Adipocyte (in vitro differentiated cells): Measurements from ENCODE around the gene ITGB3.
A peak's percentile ranks its signal among the peaks of the same experiment; 100 is the strongest.

Source experiments
- DNase-seq: peaks from one replicate; pipeline ENCODE4 v3.0.0-alpha.2; 2015; ENCODE audit warnings: low read depth
- H3K27me3 ChIP-seq: replicated peaks from 2 replicates; pipeline ENCODE4 v1.7.0; 2013; ENCODE audit warnings: mild to moderate bottlenecking, low read length, moderate library complexity; ENCODE audit not compliant: control insufficient read depth, insufficient read depth
- H3K36me3 ChIP-seq: 2 replicates; pipeline ENCODE4 v1.7.0; 2013; ENCODE audit warnings: low read length, mild to moderate bottlenecking, moderate library complexity; ENCODE audit not compliant: control insufficient read depth, insufficient read depth, severe bottlenecking
- H3K4me1 ChIP-seq: 2 replicates; pipeline ENCODE4 v1.7.0; 2013; ENCODE audit warnings: mild to moderate bottlenecking, low read length, moderate library complexity; ENCODE audit not compliant: control insufficient read depth, insufficient read depth
- H3K4me3 ChIP-seq: 2 replicates; pipeline ENCODE4 v1.7.0; 2013; ENCODE audit warnings: mild to moderate bottlenecking, low read length, moderate library complexity
- H3K9ac ChIP-seq: 2 replicates; pipeline ENCODE4 v1.7.0; 2013; ENCODE audit warnings: mild to moderate bottlenecking, low read length, moderate library complexity
- H3K9me3 ChIP-seq: 2 replicates; pipeline ENCODE4 v1.7.0; 2013; ENCODE audit warnings: mild to moderate bottlenecking, low read length, moderate library complexity; ENCODE audit not compliant: control insufficient read depth

Gene ITGB3

GRCh38 chr17:47305302-47305923 lies 51.8 kb downstream of the ITGB3 start:
- H3K27me3 ChIP-seq = no peaks in the 10 kb centered on the region
- peaks cover 26% of the 10 kb centered on the region for H3K36me3 ChIP-seq
- peaks cover 29% of the 10 kb centered on the region for H3K4me1 ChIP-seq
- no peak overlapping the region for H3K4me3 ChIP-seq
- DNase-seq = peak; percentile 89
- peaks cover 7% of the 10 kb centered on the region for H3K9me3 ChIP-seq
- no peak overlapping the region for H3K9ac ChIP-seq

GRCh38 chr17:47310186-47310733 lies 56.6 kb downstream of the ITGB3 start:
- Histone ChIP-seq H3K36me3 (peaks cover 3% of the 10 kb centered on the region), H3K4me1 (peaks cover 17% of the 10 kb centered on the region), H3K4me3 (no peak overlapping the region), H3K9me3 (no peaks in the 10 kb centered on the region), H3K9ac (no peak overlapping the region), H3K27me3 (no peaks in the 10 kb centered on the region)
- DNase-seq = no peak

- Histone ChIP-seq H3K9me3 (no peaks in the 10 kb centered on the region), H3K9ac (no peak overlapping the region)
- no peak for DNase-seq
Observed at GRCh38 chr17:47311420-47311819, 57.8 kb downstream of the ITGB3 start.

GRCh38 chr17:47315451-47316266 lies 62.0 kb downstream of the ITGB3 start:
- Histone ChIP-seq H3K4me3 (peak overlapping the region; percentile 2), H3K27me3 (no peaks in the 10 kb centered on the region), H3K36me3 (no peaks in the 10 kb centered on the region), H3K4me1 (peaks cover 31% of the 10 kb centered on the region), H3K9ac (peak overlapping the region; percentile 71), H3K9me3 (no peaks in the 10 kb centered on the region)
- peak; percentile 92 for DNase-seq

More at GRCh38 chr17:47311420-47311819, 57.8 kb downstream of the ITGB3 start:
- Histone ChIP-seq H3K36me3 (peaks cover 3% of the 10 kb centered on the region), H3K4me3 (no peak overlapping the region), H3K27me3 (no peaks in the 10 kb centered on the region), H3K4me1 (peaks cover 19% of the 10 kb centered on the region)

- H3K4me3 ChIP-seq = peak overlapping the region; percentile 57
- DNase-seq = peak; percentile 73
- peak overlapping the region; percentile 71 for H3K9ac ChIP-seq
- peaks cover 3% of the 10 kb centered on the region for H3K9me3 ChIP-seq
- no peaks in the 10 kb centered on the region for H3K36me3 ChIP-seq
- H3K27me3 ChIP-seq = no peaks in the 10 kb centered on the region
- peaks cover 31% of the 10 kb centered on the region for H3K4me1 ChIP-seq
Observed at GRCh38 chr17:47316311-47316710, 62.7 kb downstream of the ITGB3 start.

GRCh38 chr17:47317119-47317518 lies 63.5 kb downstream of the ITGB3 start:
- H3K36me3 ChIP-seq = no peaks in the 10 kb centered on the region
- no peak for DNase-seq
- H3K4me1 ChIP-seq = peaks cover 31% of the 10 kb centered on the region
- no peaks in the 10 kb centered on the region for H3K27me3 ChIP-seq
- H3K9ac ChIP-seq = peak overlapping the region; percentile 49
- peaks cover 3% of the 10 kb centered on the region for H3K9me3 ChIP-seq
- H3K4me3 ChIP-seq = peak overlapping the region; percentile 57

- H3K36me3 ChIP-seq = no peaks in the 10 kb centered on the region
- no peak overlapping the region for H3K9ac ChIP-seq
- H3K27me3 ChIP-seq = no peaks in the 10 kb centered on the region
- DNase-seq = no peak
- peaks cover 34% of the 10 kb centered on the region for H3K4me1 ChIP-seq
- H3K4me3 ChIP-seq = no peak overlapping the region
- peaks cover 3% of the 10 kb centered on the region for H3K9me3 ChIP-seq
Observed at GRCh38 chr17:47318197-47318918, 64.7 kb downstream of the ITGB3 start.

GRCh38 chr17:47320879-47321502 lies 67.4 kb downstream of the ITGB3 start:
- no peaks in the 10 kb centered on the region for H3K27me3 ChIP-seq
- no peak for DNase-seq
- H3K4me1 ChIP-seq = peaks cover 25% of the 10 kb centered on the region
- no peak overlapping the region for H3K9ac ChIP-seq
- no peak overlapping the region for H3K4me3 ChIP-seq
- peaks cover 3% of the 10 kb centered on the region for H3K9me3 ChIP-seq
- no peaks in the 10 kb centered on the region for H3K36me3 ChIP-seq

GRCh38 chr17:47323382-47324223 lies 70.0 kb downstream of the ITGB3 start, which contains the start of gene EFCAB13:
Gene EFCAB13, plus strand, starts transcription at chr17:47323955. Its CDS starts 4,399 bp downstream, at chr17:47328354.
- peak; percentile 84 for DNase-seq
- peak within 1 kb of the TSS; percentile 90 for H3K9ac ChIP-seq
- peak within 1 kb of the TSS; percentile 87 for H3K4me3 ChIP-seq
- no peaks in the 10 kb centered on the region for H3K36me3 ChIP-seq
- H3K9me3 ChIP-seq = peaks cover 3% of the 10 kb centered on the region
- peaks cover 9% of the 10 kb centered on the region for H3K4me1 ChIP-seq
- H3K27me3 ChIP-seq = no peaks in the 10 kb centered on the region
